ENCODE measurements around the gene FAM131A.

DNA sequence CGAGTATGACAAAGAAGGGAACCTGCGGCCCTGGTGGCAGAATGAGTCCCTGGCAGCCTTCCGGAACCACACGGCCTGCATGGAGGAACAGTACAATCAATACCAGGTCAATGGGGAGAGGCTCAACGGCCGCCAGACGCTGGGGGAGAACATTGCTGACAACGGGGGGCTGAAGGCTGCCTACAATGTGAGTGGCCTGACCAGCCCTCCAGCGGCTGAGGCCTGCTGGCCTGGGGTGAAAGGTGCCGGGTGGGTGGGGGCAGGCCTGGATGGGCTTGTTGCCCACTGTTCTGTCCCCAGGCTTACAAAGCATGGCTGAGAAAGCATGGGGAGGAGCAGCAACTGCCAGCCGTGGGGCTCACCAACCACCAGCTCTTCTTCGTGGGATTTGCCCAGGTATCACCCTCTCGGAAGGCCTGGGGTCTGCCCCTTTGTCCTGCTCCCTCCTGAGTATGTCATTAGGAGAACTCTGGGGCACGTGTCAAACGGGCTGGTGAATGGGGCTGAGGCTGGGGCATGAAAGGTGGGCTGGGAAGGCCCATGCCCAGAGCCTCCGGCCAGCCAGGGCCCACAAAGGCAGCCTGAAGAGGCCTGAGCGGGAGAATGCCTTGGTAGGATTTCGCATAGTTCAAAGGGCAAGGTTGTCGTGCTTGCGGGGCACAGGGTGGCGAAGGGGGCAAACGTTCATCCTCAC is 46.2 kb upstream of the FAM131A start:
- TF ChIP-seq CEBPB (IDR thresholded peaks at IDR 0.05; ENCODE audit: borderline replicate concordance in 1 of 2, low read depth in 2 of 2, low read length in 2 of 2) = no peak
- no peak for TF ChIP-seq ETV6 (conservative IDR thresholded peaks at IDR 0.05 in 1 of 2, IDR thresholded peaks at IDR 0.05 in 1 of 2; ENCODE audit: borderline replicate concordance in 1 of 2, low read depth in 1 of 2)
- TF ChIP-seq, protein P1, sequence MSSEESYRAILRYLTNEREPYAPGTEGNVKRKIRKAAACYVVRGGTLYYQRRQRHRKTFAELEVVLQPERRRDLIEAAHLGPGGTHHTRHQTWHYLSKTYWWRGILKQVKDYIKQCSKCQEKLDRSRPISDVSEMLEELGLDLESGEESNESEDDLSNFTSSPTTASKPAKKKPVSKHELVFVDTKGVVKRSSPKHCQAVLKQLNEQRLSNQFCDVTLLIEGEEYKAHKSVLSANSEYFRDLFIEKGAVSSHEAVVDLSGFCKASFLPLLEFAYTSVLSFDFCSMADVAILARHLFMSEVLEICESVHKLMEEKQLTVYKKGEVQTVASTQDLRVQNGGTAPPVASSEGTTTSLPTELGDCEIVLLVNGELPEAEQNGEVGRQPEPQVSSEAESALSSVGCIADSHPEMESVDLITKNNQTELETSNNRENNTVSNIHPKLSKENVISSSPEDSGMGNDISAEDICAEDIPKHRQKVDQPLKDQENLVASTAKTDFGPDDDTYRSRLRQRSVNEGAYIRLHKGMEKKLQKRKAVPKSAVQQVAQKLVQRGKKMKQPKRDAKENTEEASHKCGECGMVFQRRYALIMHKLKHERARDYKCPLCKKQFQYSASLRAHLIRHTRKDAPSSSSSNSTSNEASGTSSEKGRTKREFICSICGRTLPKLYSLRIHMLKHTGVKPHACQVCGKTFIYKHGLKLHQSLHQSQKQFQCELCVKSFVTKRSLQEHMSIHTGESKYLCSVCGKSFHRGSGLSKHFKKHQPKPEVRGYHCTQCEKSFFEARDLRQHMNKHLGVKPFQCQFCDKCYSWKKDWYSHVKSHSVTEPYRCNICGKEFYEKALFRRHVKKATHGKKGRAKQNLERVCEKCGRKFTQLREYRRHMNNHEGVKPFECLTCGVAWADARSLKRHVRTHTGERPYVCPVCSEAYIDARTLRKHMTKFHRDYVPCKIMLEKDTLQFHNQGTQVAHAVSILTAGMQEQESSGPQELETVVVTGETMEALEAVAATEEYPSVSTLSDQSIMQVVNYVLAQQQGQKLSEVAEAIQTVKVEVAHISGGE (CRISPR knock-in tag; IDR thresholded peaks at IDR 0.05) = no peak
- TF ChIP-seq, protein P2, sequence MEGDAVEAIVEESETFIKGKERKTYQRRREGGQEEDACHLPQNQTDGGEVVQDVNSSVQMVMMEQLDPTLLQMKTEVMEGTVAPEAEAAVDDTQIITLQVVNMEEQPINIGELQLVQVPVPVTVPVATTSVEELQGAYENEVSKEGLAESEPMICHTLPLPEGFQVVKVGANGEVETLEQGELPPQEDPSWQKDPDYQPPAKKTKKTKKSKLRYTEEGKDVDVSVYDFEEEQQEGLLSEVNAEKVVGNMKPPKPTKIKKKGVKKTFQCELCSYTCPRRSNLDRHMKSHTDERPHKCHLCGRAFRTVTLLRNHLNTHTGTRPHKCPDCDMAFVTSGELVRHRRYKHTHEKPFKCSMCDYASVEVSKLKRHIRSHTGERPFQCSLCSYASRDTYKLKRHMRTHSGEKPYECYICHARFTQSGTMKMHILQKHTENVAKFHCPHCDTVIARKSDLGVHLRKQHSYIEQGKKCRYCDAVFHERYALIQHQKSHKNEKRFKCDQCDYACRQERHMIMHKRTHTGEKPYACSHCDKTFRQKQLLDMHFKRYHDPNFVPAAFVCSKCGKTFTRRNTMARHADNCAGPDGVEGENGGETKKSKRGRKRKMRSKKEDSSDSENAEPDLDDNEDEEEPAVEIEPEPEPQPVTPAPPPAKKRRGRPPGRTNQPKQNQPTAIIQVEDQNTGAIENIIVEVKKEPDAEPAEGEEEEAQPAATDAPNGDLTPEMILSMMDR (IDR thresholded peaks at IDR 0.05 in 2 of 3, conservative IDR thresholded peaks at IDR 0.05 in 1 of 3; ENCODE audit: control insufficient read depth in 2 of 3, extremely low read depth in 1 of 3, insufficient read depth in 1 of 3, low read depth in 3 of 3, low read length in 3 of 3) = no peak
- no peak for TF ChIP-seq ESRRA (IDR thresholded peaks at IDR 0.05; ENCODE audit: low read length)
- no peak for TF ChIP-seq POLR2AphosphoS5 (IDR thresholded peaks at IDR 0.05; ENCODE audit: low read length)
- TF ChIP-seq JUNB (IDR thresholded peaks at IDR 0.05) = no peak
- TF ChIP-seq SUZ12 (IDR thresholded peaks at IDR 0.05; ENCODE audit: unreplicated experiment) = no peak
- no peak for TF ChIP-seq SMAD1 (IDR thresholded peaks at IDR 0.05; ENCODE audit: low read depth, partially characterized antibody)
- no peak for TF ChIP-seq ZNF384 (IDR thresholded peaks at IDR 0.05; ENCODE audit: borderline replicate concordance, low read depth, low read length)
- TF ChIP-seq TAF1 (IDR thresholded peaks at IDR 0.05; ENCODE audit: borderline replicate concordance, low read depth, low read length) = no peak
- no peak for TF ChIP-seq ZNF274 (IDR thresholded peaks at IDR 0.05; ENCODE audit: insufficient read depth, insufficient read length)
- TF ChIP-seq HDAC6 (IDR thresholded peaks at IDR 0.05; ENCODE audit: unreplicated experiment) = no peak
